Embryonic facial prominence (tissue), 1 donor: ENCODE data around the gene RAB34.

Experiments
- DNase-seq: peaks from one replicate; pipeline ENCODE4 v3.0.0-alpha.2; 2016; ENCODE audit errors: extremely low spot score

RAB34 gene

DNA sequence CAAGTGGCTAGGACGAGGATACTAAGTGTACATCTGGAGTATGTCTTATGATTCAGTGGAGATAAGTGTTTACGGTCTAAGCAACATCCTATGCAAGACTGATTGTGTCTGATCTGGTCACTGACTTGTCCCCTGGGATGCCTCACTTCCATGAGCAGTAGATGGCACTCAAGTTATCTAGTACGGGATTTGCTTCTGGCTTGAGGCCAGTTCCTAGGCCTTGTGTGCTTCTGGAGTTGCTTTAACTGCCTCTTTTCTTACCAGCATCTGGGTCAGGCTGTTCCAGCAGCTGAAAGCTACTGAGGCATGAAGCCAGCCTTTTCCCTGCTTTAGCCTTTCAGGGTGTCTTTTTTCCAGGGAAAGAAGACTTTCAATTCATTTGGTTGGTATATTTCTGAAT, 32.7 kb downstream of the RAB34 start:
- DNase-seq: no peak

DNA sequence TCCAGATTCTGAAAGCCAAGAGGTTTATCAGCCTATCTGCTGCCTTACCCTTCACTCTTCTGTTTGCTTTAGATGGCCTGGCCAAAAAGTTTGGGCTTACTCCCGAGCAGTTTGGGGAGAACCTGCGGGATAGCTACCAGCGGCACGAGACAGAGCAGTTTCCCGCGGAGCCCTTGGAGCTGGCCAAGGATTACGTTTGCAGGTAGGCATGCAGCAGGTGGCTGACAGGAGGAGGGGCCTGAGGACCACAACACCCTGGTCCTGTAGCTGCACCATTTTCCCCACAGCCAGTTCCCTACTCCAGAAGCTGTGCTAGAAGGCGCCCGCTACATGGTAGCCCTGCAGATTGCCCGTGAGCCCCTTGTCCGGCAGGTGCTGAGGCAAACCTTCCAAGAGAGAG, 35.0 kb downstream of the RAB34 start:
- DNase-seq: no peak

DNA sequence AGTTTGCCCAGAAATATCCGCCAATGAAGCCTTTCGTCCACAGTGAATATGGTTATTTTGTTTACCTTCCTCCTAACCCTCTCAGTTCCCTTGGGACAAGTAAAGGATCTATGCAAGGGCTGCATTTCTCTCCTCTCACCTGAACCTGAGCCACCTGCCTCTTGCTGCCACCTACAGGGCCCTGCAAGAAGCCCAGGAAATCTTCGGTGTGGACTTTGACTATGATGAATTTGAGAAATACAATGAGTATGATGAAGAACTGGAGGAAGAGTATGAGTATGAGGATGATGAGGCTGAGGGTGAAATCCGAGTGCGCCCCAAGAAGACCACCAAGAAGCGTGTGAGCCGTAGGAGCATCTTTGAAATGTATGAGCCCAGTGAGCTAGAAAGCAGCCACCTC, 41.7 kb downstream of the RAB34 start:
- no peak for DNase-seq

DNA sequence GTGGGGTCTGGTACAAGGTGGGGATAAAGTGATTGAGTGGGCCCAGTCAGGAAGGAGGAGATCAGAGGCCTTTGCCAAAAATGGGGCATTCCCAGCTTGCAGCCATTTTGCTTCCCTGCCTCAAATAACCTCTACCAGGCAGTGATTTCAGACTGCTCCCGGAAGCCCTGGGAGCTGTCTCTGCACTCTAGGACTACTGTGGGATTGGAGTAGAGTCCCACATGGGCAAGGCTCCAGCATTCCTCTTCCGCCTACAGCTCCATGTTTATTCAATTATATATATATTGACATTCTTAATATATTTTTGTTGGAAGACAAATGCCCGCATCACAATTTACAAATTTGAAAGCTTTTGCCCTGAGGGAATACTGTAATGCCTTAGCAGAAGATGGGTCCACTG, 42.2 kb downstream of the RAB34 start:
- DNase-seq: no peak

DNA sequence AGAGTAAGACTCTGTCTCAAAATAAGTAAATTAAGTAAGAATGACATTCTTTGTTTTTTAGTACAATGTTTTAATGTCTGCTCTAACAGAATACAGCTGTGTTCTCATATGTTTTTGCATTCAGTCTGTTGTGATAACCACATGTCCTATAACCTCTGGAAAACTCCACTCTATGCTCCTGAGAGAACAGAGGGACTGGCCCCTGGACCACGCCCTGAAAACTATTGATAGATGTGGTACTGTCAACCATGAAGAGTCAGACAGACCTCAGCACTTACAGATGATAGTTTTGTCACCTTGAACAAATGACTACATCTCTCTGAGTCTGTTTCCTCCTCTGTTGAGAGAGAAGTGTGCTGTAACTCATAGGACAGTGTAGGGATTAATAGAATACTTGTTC, 47.8 kb downstream of the RAB34 start:
- no peak for DNase-seq

DNA sequence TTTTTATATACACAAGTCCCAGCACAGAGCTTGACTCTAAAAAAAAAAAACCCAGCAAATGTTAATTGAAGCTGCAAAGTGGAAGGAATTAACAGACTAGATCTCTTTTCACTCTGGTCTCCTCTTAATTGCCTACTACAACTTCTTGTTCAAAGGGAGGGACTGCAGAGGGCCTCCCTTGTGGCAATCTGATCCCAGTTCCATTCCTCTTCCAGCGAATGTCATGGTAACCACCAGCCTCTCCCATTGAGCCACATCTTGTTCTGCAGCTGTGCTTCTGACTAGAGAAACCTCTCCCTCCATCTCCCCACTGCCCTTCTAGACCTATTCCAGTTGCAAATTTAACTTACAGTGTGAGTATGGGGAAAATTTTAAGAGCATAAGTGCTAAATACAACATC, 49.8 kb downstream of the RAB34 start:
- DNase-seq: no peak

DNA sequence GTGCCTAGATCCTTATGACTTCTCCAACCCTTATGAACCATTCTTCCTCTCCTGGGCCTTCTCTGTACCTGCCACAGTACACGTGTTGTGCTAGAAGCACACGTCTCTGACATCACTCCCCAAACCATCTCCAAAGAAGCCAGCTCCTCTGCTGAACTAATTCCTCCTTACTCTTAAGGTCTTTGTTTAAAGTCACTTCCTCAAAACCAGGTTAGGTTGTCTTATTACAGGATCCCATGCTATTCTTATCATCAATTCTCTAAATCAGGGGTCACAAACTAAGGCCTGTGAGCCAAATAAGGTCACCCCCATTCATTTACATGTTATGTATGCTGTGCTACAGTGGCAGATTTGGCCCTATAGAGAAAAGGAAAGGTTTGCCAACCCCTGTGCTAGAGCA, 51.7 kb downstream of the RAB34 start:
- DNase-seq: no peak
